Activated CD8-positive, alpha-beta T cell treated with anti-CD3 and anti-CD28 coated beads, Interleukin-2, amount 10 ng/mL, durations not matched to agents 7 days and 5 days (primary cell): ENCODE measurements around the gene CCT8. TPM values are rescaled to one million over a fixed set of nuclear protein-coding genes. Genes with fewer than 3 reads are reported as not detected.
A peak's percentile ranks its signal among the peaks of the same experiment; 100 is the strongest.

Experiments
- ATAC-seq: fragments of 150-1000 bp; cut with Tn5 transposase; one replicate; pipeline ENCODE4 v1.10.0; 2021; ENCODE audit warnings: moderate library complexity
- CTCF ChIA-PET: fragments of 350-600 bp; sonication (Branson Sonifier 250); formaldehyde crosslinking; loops from one replicate; lab custom pipeline; 2021; ENCODE audit warnings: antibody characterized with exemption; lab: Charles Lee
- POLR2A ChIA-PET: fragments of 350-600 bp; sonication (Branson Sonifier 250); formaldehyde crosslinking; loops from one replicate; lab custom pipeline; 2021; ENCODE audit warnings: antibody characterized with exemption; lab: Charles Lee
- DNase-seq: peaks from one replicate; pipeline ENCODE4 v3.0.0-alpha.2; 2020
- H3K27ac Mint-ChIP-seq: one replicate; pipeline ENCODE4 v1.8.0; 2021; ENCODE audit warnings: mild to moderate bottlenecking, mixed read lengths
- H3K27me3 Mint-ChIP-seq: one replicate; pipeline ENCODE4 v1.8.0; 2021; ENCODE audit warnings: low read depth, mixed read lengths
- H3K36me3 Mint-ChIP-seq: one replicate; pipeline ENCODE4 v1.8.0; 2021; ENCODE audit warnings: low read depth, mixed read lengths
- H3K4me1 Mint-ChIP-seq: one replicate; pipeline ENCODE4 v1.8.0; 2021; ENCODE audit warnings: low read depth, mixed read lengths
- H3K4me3 Mint-ChIP-seq: one replicate; pipeline ENCODE4 v1.8.0; 2021; ENCODE audit warnings: mild to moderate bottlenecking, mixed read lengths
- H3K9me3 Mint-ChIP-seq: one replicate; pipeline ENCODE4 v1.8.0; 2022; ENCODE audit warnings: mixed read lengths; ENCODE audit not compliant: insufficient read depth
- total RNA-seq, 2 experiments: library from RNA; stranded (reverse); gene quantifications; one replicate each; pipeline ENCODE4 v1.2.3, GENCODE V29; 2021

CCT8 gene
- total RNA-seq, 2 experiments from 2014 or later: 243 to 246 TPM

- DNase-seq (no peak), ATAC-seq (peak; percentile 27)
- no peaks in the 10 kb centered on the region for H3K27me3 Mint-ChIP-seq
- H3K36me3 Mint-ChIP-seq: peaks cover 37% of the 10 kb centered on the region
- POLR2A ChIA-PET: interaction anchor here (0.8 to 1.2 kb wide), 2 partner anchors 22 to 28 kb away, joined by 3 read pairs; partner anchors contain the start of gene USP16
- H3K9me3 Mint-ChIP-seq: no peaks in the 10 kb centered on the region
- CTCF ChIA-PET: interaction anchor here (0.5 kb wide), 1 partner anchor 296 kb away, joined by 3 read pairs; no protein-coding TSS in a partner anchor
- H3K27ac Mint-ChIP-seq: no peak overlapping the region
- H3K4me3 Mint-ChIP-seq: no peak overlapping the region
- H3K4me1 Mint-ChIP-seq: no peaks in the 10 kb centered on the region
Measured at GRCh38 chr21:29053011-29053553, 20.4 kb downstream of the CCT8 start.

DNA sequence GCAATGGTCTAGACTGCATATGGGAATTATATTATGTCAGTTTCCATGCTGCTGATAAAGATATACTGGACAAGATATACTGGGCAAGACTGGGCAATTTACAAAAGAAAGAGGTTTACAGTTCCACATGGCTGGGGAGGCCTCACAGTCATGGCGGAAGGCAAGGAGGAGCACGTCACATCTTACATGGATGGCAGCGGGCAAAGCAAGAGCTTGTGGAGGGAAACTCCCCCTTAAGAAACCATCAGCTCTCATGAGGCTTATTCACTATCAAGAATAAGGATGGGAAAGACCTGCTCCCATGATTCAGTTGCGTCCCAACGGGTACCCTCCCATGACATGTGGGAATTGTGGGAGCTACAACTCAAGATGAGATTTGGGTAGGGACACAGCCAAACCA, 21.2 kb downstream of the CCT8 start:
- Mint-ChIP-seq H3K27ac (no peak overlapping the region), H3K4me1 (no peaks in the 10 kb centered on the region)
- POLR2A ChIA-PET: interaction anchor here (0.8 to 1.2 kb wide), 2 partner anchors 21 to 27 kb away, joined by 3 read pairs; partner anchors contain the start of gene USP16

DNA sequence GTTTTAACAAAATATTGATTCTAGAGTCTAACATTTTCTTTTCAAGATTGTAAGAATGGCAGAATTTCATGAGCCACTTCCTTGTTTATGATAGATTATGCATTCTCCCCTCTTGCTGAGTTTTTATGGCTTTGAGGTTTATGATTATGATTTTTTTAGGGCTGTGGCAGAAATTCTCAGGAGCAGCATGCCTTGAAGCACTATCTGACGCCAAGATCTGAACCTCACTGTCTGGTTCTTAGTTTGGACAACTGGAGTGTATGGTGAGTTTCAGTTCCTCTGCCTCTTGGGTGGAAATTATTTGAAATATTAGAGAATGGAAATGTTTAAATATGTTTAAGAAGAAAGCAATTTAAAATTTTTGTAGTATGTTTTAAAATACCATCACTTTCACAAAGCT, 38.8 kb downstream of the CCT8 start:
- DNase-seq (no peak), ATAC-seq (no peak)
- ChIA-PET CTCF (no interaction called here), POLR2A (no interaction called here)
- Mint-ChIP-seq H3K4me3 (no peak overlapping the region), H3K9me3 (no peaks in the 10 kb centered on the region), H3K4me1 (peaks cover 6% of the 10 kb centered on the region), H3K36me3 (peaks cover 60% of the 10 kb centered on the region), H3K27ac (no peak overlapping the region), H3K27me3 (no peaks in the 10 kb centered on the region)

More for the DNA sequence above, 21.2 kb downstream of the CCT8 start:
- no peaks in the 10 kb centered on the region for H3K9me3 Mint-ChIP-seq
- no peaks in the 10 kb centered on the region for H3K27me3 Mint-ChIP-seq
- DNase-seq: no peak
- ATAC-seq: no peak
- H3K4me3 Mint-ChIP-seq: no peak overlapping the region
- peaks cover 37% of the 10 kb centered on the region for H3K36me3 Mint-ChIP-seq
- CTCF ChIA-PET: no interaction called here

GRCh38 chr21:29033871-29034270, 39.6 kb downstream of the CCT8 start:
- no peak for ATAC-seq
- no peak for DNase-seq
- ChIA-PET CTCF (interaction anchor here (1.4 kb wide), 1 partner anchor 39 kb away, joined by 3 read pairs; no protein-coding TSS in a partner anchor), POLR2A (interaction anchor here (1.1 to 1.8 kb wide), 2 partner anchors 9 to 40 kb away, joined by 3 to 5 read pairs; partner anchors contain the start of gene USP16)
- H3K4me1 Mint-ChIP-seq: peaks cover 6% of the 10 kb centered on the region
- peaks cover 59% of the 10 kb centered on the region for H3K36me3 Mint-ChIP-seq
- no peaks in the 10 kb centered on the region for H3K27me3 Mint-ChIP-seq
- no peak overlapping the region for H3K27ac Mint-ChIP-seq
- H3K4me3 Mint-ChIP-seq: no peak overlapping the region
- no peaks in the 10 kb centered on the region for H3K9me3 Mint-ChIP-seq

GRCh38 chr21:29033301-29033700, 40.1 kb downstream of the CCT8 start:
- H3K4me1 Mint-ChIP-seq: peaks cover 6% of the 10 kb centered on the region
- DNase-seq: no peak
- peaks cover 62% of the 10 kb centered on the region for H3K36me3 Mint-ChIP-seq
- H3K4me3 Mint-ChIP-seq: no peak overlapping the region
- H3K27me3 Mint-ChIP-seq: no peaks in the 10 kb centered on the region
- ATAC-seq: no peak
- ChIA-PET CTCF (interaction anchor here (1.4 to 1.7 kb wide), 2 partner anchors 9 to 39 kb away, joined by 3 to 4 read pairs; partner anchors contain the start of gene USP16), POLR2A (interaction anchor here (1.1 to 1.8 kb wide), 2 partner anchors 8 to 40 kb away, joined by 3 to 5 read pairs; partner anchors contain the start of gene USP16)
- H3K9me3 Mint-ChIP-seq: no peaks in the 10 kb centered on the region
- no peak overlapping the region for H3K27ac Mint-ChIP-seq

DNA sequence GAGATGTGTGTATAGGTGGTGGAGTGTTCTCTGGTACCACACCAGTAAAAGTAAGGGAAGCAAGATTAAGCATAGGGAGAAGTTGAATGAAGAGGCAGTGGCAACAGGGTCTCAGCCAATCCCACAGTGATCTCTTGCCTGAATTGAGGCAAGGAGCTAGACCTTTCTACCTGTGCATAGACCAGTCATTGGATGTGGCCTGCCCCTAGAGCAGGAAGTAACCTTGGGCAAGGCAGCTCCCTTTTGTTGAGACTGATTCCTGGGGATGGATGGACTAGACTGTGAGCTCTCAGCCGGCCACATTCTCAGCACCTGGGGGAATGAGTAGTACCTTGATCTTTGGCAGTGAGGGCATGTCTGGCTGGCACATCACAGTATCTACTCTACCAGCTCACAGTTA, 42.5 kb downstream of the CCT8 start:
- ATAC-seq: peak; percentile 40
- H3K4me1 Mint-ChIP-seq: peaks cover 14% of the 10 kb centered on the region
- ChIA-PET CTCF (no interaction called here), POLR2A (interaction anchor here (0.6 to 2.5 kb wide), 4 partner anchors 9 to 318 kb away, joined by 3 to 7 read pairs (median 4); partner anchors contain the start of gene RWDD2B)
- DNase-seq: no peak
- peaks cover 48% of the 10 kb centered on the region for H3K36me3 Mint-ChIP-seq
- H3K9me3 Mint-ChIP-seq: no peaks in the 10 kb centered on the region
- no peak overlapping the region for H3K27ac Mint-ChIP-seq
- H3K27me3 Mint-ChIP-seq: no peaks in the 10 kb centered on the region
- no peak overlapping the region for H3K4me3 Mint-ChIP-seq

- H3K4me1 Mint-ChIP-seq: peaks cover 23% of the 10 kb centered on the region
- ChIA-PET POLR2A (interaction anchor here (0.5 to 2.5 kb wide), 4 partner anchors 10 to 43 kb away, joined by 3 to 7 read pairs (median 4); no protein-coding TSS in a partner anchor), CTCF (no interaction called here)
- no peak overlapping the region for H3K27ac Mint-ChIP-seq
- peaks cover 42% of the 10 kb centered on the region for H3K36me3 Mint-ChIP-seq
- H3K9me3 Mint-ChIP-seq: no peaks in the 10 kb centered on the region
- ATAC-seq: no peak
- no peak overlapping the region for H3K4me3 Mint-ChIP-seq
- DNase-seq: no peak
- no peaks in the 10 kb centered on the region for H3K27me3 Mint-ChIP-seq
Measured at GRCh38 chr21:29029524-29029923, 43.9 kb downstream of the CCT8 start.

GRCh38 chr21:29025328-29025713, 48.1 kb downstream of the CCT8 start:
- Mint-ChIP-seq H3K27ac (peak overlapping the region; percentile 98), H3K4me1 (peaks cover 46% of the 10 kb centered on the region), H3K36me3 (peaks cover 16% of the 10 kb centered on the region), H3K4me3 (peak overlapping the region; percentile 99), H3K9me3 (no peaks in the 10 kb centered on the region), H3K27me3 (no peaks in the 10 kb centered on the region)
- ChIA-PET CTCF (interaction anchor here (0.9 to 1.9 kb wide), 9 partner anchors 7 to 65 kb away, joined by 3 to 5 read pairs (median 3); partner anchors contain the start of genes CCT8 and LTN1), POLR2A (interaction anchor here (0.7 to 5.2 kb wide), 15 partner anchors 8 to 424 kb away, joined by 3 to 93 read pairs (median 6); partner anchors contain the start of genes CCT8 and LTN1)
- no peak for ATAC-seq
- DNase-seq: no peak

GRCh38 chr21:29024474-29025327, 48.7 kb downstream of the CCT8 start, which contains the start of gene USP16:
TSS of gene USP16 (plus strand) at chr21:29024668. CDS start at chr21:29027914, 3,246 bp downstream.
- Mint-ChIP-seq H3K4me3 (peak within 1 kb of the TSS; percentile 99), H3K27me3 (no peaks in the 10 kb centered on the region), H3K27ac (peak within 1 kb of the TSS; percentile 98), H3K4me1 (peaks cover 47% of the 10 kb centered on the region), H3K9me3 (no peaks in the 10 kb centered on the region), H3K36me3 (peaks cover 16% of the 10 kb centered on the region)
- DNase-seq (peak; percentile 96), ATAC-seq (peak; percentile 97)
- POLR2A ChIA-PET: interaction anchor here (0.7 to 5.2 kb wide), 19 partner anchors 9 to 425 kb away, joined by 3 to 93 read pairs (median 4); partner anchors contain the start of genes CCT8 and LTN1
- CTCF ChIA-PET: interaction anchor here (0.9 to 1.9 kb wide), 10 partner anchors 8 to 65 kb away, joined by 3 to 5 read pairs (median 4); partner anchors contain the start of genes CCT8 and LTN1

- no peaks in the 10 kb centered on the region for H3K9me3 Mint-ChIP-seq
- peaks cover 4% of the 10 kb centered on the region for H3K36me3 Mint-ChIP-seq
- peaks cover 56% of the 10 kb centered on the region for H3K4me1 Mint-ChIP-seq
- H3K27me3 Mint-ChIP-seq: no peaks in the 10 kb centered on the region
- peak overlapping the region; percentile 82 for H3K27ac Mint-ChIP-seq
- ChIA-PET CTCF (interaction anchor here (3.0 kb wide), 1 partner anchor 19 kb away, joined by 14 read pairs; no protein-coding TSS in a partner anchor), POLR2A (interaction anchor here (3.2 to 5.2 kb wide), 3 partner anchors 19 to 50 kb away, joined by 20 to 93 read pairs (median 44); partner anchors contain the start of genes CCT8 and LTN1)
- no peak overlapping the region for H3K4me3 Mint-ChIP-seq
- DNase-seq (no peak), ATAC-seq (no peak)
Measured at GRCh38 chr21:29022166-29022565, 51.3 kb downstream of the CCT8 start.

DNA sequence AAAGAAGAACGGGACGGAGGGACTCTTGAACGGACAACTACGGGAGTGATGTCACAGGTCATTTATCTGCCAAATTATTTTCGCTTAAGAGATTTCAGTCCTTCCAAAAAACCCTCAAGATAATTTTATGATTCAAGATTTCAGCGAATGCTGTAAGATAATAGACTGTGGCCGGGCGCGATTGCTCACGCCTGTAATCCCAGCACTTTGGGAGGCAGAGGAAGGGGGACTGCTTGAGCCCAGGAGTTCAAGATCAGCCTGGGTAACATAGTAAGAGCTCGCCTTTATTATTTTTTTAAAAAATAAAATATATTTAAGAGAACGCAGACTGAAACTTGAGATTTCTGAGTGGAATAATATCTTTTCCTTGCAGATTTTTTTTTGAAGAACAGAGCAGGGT, 54.9 kb downstream of the CCT8 start:
- CTCF ChIA-PET: interaction anchor here (1.4 to 1.9 kb wide), 2 partner anchors 16 to 55 kb away, joined by 3 to 7 read pairs; partner anchors contain the start of gene CCT8
- ATAC-seq (no peak), DNase-seq (no peak)
- Mint-ChIP-seq H3K27ac (peak overlapping the region; percentile 92), H3K9me3 (no peaks in the 10 kb centered on the region), H3K36me3 (peaks cover 6% of the 10 kb centered on the region), H3K4me1 (peaks cover 35% of the 10 kb centered on the region), H3K27me3 (no peaks in the 10 kb centered on the region), H3K4me3 (peak overlapping the region; percentile 79)
- POLR2A ChIA-PET: interaction anchor here (0.6 to 3.0 kb wide), 8 partner anchors 11 to 216 kb away, joined by 3 to 52 read pairs (median 4); partner anchors contain the start of genes CCT8 and LTN1
